Right renal pelvis (tissue), 4 donors: ENCODE data around the gene SLC43A3. TPM values are rescaled to one million over a fixed set of nuclear protein-coding genes. Genes with fewer than 3 reads are reported as not detected.

Experiments
- DNase-seq, 4 donors: peaks; one replicate each; pipeline ENCODE4 v3.0.0-alpha.2; 2013; ENCODE audit warnings: low read depth in 4 of 4, low spot score in 3 of 4, missing footprints in 1 of 4
- polyA plus RNA-seq, 4 donors: library from polyadenylated mRNA; unstranded; fragments of 120-200 nt; gene quantifications; one replicate each; pipeline ENCODE4 v1.2.1, GENCODE V29; 2013; ENCODE audit not compliant: insufficient read length in 4 of 4

SLC43A3 gene
- polyA plus RNA-seq, 4 donors: 21.9 to 26.1 (median 22.5) TPM

GRCh38 chr11:57430952-57431351, 4.0 kb upstream of the SLC43A3 start:
- DNase-seq: no peak

GRCh38 chr11:57429946-57430345, 3.0 kb upstream of the SLC43A3 start:
- no peak for DNase-seq

- DNase-seq: no peak
These were observed 1.7 kb upstream of the SLC43A3 start for GRCh38 chr11:57428643-57429042.

GRCh38 chr11:57427727-57428082, 784 bp upstream of the SLC43A3 start:
- DNase-seq: no peak

- no peak for DNase-seq
These were observed 437 bp downstream of the SLC43A3 start for GRCh38 chr11:57426439-57426928.

- DNase-seq: no peak
These were observed 1.1 kb downstream of the SLC43A3 start for GRCh38 chr11:57425565-57426438.

- DNase-seq: no peak
These were observed 1.9 kb downstream of the SLC43A3 start for GRCh38 chr11:57424792-57425564.

- DNase-seq: no peak
These were observed 2.7 kb downstream of the SLC43A3 start for GRCh38 chr11:57424137-57424791.

GRCh38 chr11:57422669-57423068, 4.3 kb downstream of the SLC43A3 start:
- no peak for DNase-seq

- no peak for DNase-seq
These were observed 5.1 kb downstream of the SLC43A3 start for GRCh38 chr11:57421805-57422204.

- DNase-seq: no peak
These were observed 5.9 kb downstream of the SLC43A3 start for GRCh38 chr11:57421066-57421465.

- DNase-seq: no peak
These were observed 7.8 kb downstream of the SLC43A3 start for GRCh38 chr11:57419146-57419545.

- no peak for DNase-seq
These were observed 8.8 kb downstream of the SLC43A3 start for GRCh38 chr11:57418131-57418530.

- DNase-seq: no peak
These were observed 9.9 kb downstream of the SLC43A3 start for GRCh38 chr11:57417056-57417455.

GRCh38 chr11:57416436-57416835, 10.5 kb downstream of the SLC43A3 start:
- DNase-seq: no peak

GRCh38 chr11:57414612-57415212, 12.2 kb downstream of the SLC43A3 start:
- DNase-seq: no peak

GRCh38 chr11:57413681-57414080, 13.2 kb downstream of the SLC43A3 start:
- no peak for DNase-seq

GRCh38 chr11:57410287-57410686, 16.6 kb downstream of the SLC43A3 start:
- no peak for DNase-seq

GRCh38 chr11:57409321-57410100, 17.4 kb downstream of the SLC43A3 start:
- no peak for DNase-seq

- no peak for DNase-seq
These were observed 18.1 kb downstream of the SLC43A3 start for GRCh38 chr11:57408771-57409170.
